Loucy (cell line): ENCODE results near the gene SEMA5A.

ENCODE experiments used
- H2AFZ ChIP-seq: fragments of 200-600 bp; sonication (generic); 2 replicates; pipeline ENCODE4 v1.6.0; 2016; ENCODE audit warnings: antibody characterized with exemption, mild to moderate bottlenecking, low read length, moderate library complexity
- H3F3A ChIP-seq: fragments of 200-600 bp; 2 replicates; pipeline ENCODE4 v1.6.0; 2016; ENCODE audit warnings: antibody characterized with exemption, low read depth, mild to moderate bottlenecking
- H3K27me3 ChIP-seq: fragments of 200-600 bp; sonication (generic); 2 replicates; pipeline ENCODE4 v1.6.1; 2014; ENCODE audit warnings: low read length, mild to moderate bottlenecking; ENCODE audit not compliant: insufficient read depth, poor library complexity, severe bottlenecking
- H3K36me3 ChIP-seq: fragments of 200-600 bp; sonication (generic); 2 replicates; pipeline ENCODE4 v1.6.1; 2016; ENCODE audit warnings: low read length; ENCODE audit not compliant: insufficient read depth
- H3K4me1 ChIP-seq: fragments of 200-600 bp; sonication (generic); 2 replicates; pipeline ENCODE4 v1.5.1; 2014; ENCODE audit warnings: low read length, mild to moderate bottlenecking; ENCODE audit not compliant: insufficient read depth, poor library complexity, severe bottlenecking
- H3K4me2 ChIP-seq: fragments of 200-600 bp; sonication (generic); 2 replicates; pipeline ENCODE4 v1.6.0; 2014; ENCODE audit warnings: antibody characterized with exemption, low read length, low read depth, mild to moderate bottlenecking; ENCODE audit not compliant: poor library complexity, severe bottlenecking
- H3K4me3 ChIP-seq: fragments of 200-600 bp; sonication (generic); 2 replicates; pipeline ENCODE4 v1.5.1; 2014; ENCODE audit warnings: low read length, mild to moderate bottlenecking, mixed read lengths; ENCODE audit not compliant: poor library complexity, severe bottlenecking
- H3K79me2 ChIP-seq: fragments of 200-600 bp; sonication (generic); 2 replicates; pipeline ENCODE4 v1.6.1; 2014; ENCODE audit warnings: low read length; ENCODE audit not compliant: insufficient read depth
- H3K9ac ChIP-seq: fragments of 200-600 bp; sonication (generic); 2 replicates; pipeline ENCODE4 v1.6.0; 2014; ENCODE audit warnings: mild to moderate bottlenecking, low read depth, low read length, moderate library complexity; ENCODE audit not compliant: poor library complexity, severe bottlenecking
- H3K9me2 ChIP-seq: fragments of 200-600 bp; sonication (generic); replicated peaks from 2 replicates; pipeline ENCODE4 v1.6.1; 2016; ENCODE audit warnings: low read depth, low read length, mixed read lengths
- H3K9me3 ChIP-seq: fragments of 200-600 bp; sonication (generic); 2 replicates; pipeline ENCODE4 v1.6.1; 2014; ENCODE audit warnings: mild to moderate bottlenecking, antibody characterized with exemption, low read length, low read depth; ENCODE audit not compliant: insufficient read depth
- H4K20me1 ChIP-seq: fragments of 200-600 bp; sonication (generic); 2 replicates; pipeline ENCODE4 v1.6.0; 2014; ENCODE audit warnings: antibody characterized with exemption, low read length, mild to moderate bottlenecking; ENCODE audit not compliant: insufficient read depth, poor library complexity, severe bottlenecking
- CTCF ChIP-seq: fragments of 200-600 bp; sonication (generic); conservative IDR thresholded peaks from 2 replicates; pipeline ENCODE4 v1.5.1; 2014; ENCODE audit warnings: mild to moderate bottlenecking, antibody characterized with exemption, low read length
- EZH2phosphoT487 ChIP-seq: fragments of 200-600 bp; IDR thresholded peaks from 2 replicates; pipeline ENCODE4 v1.6.1; 2018; ENCODE audit warnings: antibody characterized with exemption, mild to moderate bottlenecking, moderate library complexity, borderline replicate concordance

Gene SEMA5A

DNA sequence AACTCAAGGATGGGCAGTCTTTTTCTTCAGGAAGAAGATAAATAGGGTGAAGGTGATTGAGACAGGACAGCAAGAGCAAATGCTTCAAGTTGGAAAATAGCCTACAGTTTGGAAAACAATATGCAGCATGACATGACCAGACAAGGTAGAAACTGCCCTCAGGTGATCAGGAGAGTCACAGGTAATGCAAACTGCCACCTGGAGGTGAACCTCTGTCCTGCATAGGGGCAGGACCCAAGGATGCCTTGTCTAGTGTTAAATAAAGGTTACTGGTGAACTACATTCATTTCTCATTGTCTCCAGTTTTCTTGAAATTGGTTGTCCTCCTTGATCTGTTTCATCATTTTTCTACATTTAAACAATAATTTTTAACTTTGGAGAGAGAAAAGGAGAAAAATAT is 232.1 kb downstream of the SEMA5A start:
- H3K27me3 ChIP-seq: no peaks in the 10 kb centered on the region
- no peak overlapping the region for H3K9ac ChIP-seq
- H3K4me1 ChIP-seq: no peaks in the 10 kb centered on the region
- H3K36me3 ChIP-seq: no peaks in the 10 kb centered on the region
- TF ChIP-seq CTCF (0 out of 2 replicates have a peak, but pooled peaks have one; percentile 8), EZH2phosphoT487 (no peak)
- no peaks in the 10 kb centered on the region for H3K79me2 ChIP-seq
- no peaks in the 10 kb centered on the region for H4K20me1 ChIP-seq
- H3K4me3 ChIP-seq: no peak overlapping the region
- H3F3A ChIP-seq: no peaks in the 10 kb centered on the region
- H3K9me2 ChIP-seq: no peaks in the 10 kb centered on the region
- no peak overlapping the region for H2AFZ ChIP-seq
- H3K9me3 ChIP-seq: no peaks in the 10 kb centered on the region
- H3K4me2 ChIP-seq: no peak overlapping the region

DNA sequence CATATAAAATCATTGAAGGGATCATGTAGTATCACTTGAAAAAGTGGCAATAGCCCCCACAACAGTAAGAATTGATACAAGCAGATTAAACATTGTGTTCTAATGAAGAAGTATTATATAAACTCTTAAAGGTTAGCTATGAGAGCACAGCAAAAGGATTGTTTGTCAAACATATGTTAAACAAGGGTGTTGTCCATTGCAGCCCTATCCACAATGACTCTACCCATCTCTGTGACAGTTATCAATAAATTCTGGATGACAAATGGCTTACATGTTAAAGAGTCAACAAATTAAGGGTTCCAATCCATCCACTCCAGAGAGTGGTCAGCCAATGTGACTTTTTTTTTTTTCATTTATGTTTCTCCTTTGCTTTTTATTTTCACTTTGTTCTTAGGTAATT is 238.7 kb downstream of the SEMA5A start:
- Histone ChIP-seq H3K9me3 (no peaks in the 10 kb centered on the region), H3K4me3 (no peak overlapping the region), H3K4me2 (no peak overlapping the region), H3K36me3 (no peaks in the 10 kb centered on the region), H4K20me1 (no peaks in the 10 kb centered on the region), H3K9me2 (no peaks in the 10 kb centered on the region), H3K27me3 (no peaks in the 10 kb centered on the region), H3K79me2 (no peaks in the 10 kb centered on the region), H3K4me1 (no peaks in the 10 kb centered on the region), H2AFZ (no peak overlapping the region), H3F3A (no peaks in the 10 kb centered on the region), H3K9ac (no peak overlapping the region)
- TF ChIP-seq CTCF (no peak), EZH2phosphoT487 (no peak)

DNA sequence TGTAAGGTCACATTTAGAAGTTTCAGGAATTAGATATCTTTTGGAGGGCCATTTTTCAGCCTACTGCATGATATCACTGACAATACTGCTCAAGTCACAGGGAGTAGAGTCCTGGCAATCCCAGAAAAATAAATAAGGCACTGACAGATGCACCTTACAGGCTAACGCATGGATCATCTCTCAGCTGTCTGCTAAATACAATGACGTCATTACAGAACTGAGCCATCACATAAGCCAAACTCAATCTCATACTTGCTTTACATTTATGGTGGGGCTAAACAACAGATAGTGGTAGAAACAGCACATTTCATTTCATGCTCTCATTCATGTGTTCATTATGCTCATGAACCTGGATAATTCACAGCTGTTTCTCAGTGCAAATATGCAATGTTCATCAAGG is 243.7 kb downstream of the SEMA5A start:
- Histone ChIP-seq H3K9me3 (no peaks in the 10 kb centered on the region; the same call in 1 of the 2 replicates), H3F3A (no peaks in the 10 kb centered on the region), H3K36me3 (no peaks in the 10 kb centered on the region), H3K4me1 (no peaks in the 10 kb centered on the region), H3K9ac (no peak overlapping the region), H3K79me2 (no peaks in the 10 kb centered on the region), H3K27me3 (no peaks in the 10 kb centered on the region), H3K4me3 (no peak overlapping the region), H4K20me1 (no peaks in the 10 kb centered on the region), H2AFZ (no peak overlapping the region), H3K9me2 (no peaks in the 10 kb centered on the region), H3K4me2 (no peak overlapping the region)
- TF ChIP-seq CTCF: no peak
